Measurements from ENCODE around the gene BLCAP. TPM values are rescaled to one million over a fixed set of nuclear protein-coding genes. Genes with fewer than 3 reads are reported as not detected.
A peak's percentile ranks its signal among the peaks of the same experiment; 100 is the strongest.

The BLCAP gene
- total RNA-seq, 1 experiment from 2014 or later = 54.3 TPM

DNA sequence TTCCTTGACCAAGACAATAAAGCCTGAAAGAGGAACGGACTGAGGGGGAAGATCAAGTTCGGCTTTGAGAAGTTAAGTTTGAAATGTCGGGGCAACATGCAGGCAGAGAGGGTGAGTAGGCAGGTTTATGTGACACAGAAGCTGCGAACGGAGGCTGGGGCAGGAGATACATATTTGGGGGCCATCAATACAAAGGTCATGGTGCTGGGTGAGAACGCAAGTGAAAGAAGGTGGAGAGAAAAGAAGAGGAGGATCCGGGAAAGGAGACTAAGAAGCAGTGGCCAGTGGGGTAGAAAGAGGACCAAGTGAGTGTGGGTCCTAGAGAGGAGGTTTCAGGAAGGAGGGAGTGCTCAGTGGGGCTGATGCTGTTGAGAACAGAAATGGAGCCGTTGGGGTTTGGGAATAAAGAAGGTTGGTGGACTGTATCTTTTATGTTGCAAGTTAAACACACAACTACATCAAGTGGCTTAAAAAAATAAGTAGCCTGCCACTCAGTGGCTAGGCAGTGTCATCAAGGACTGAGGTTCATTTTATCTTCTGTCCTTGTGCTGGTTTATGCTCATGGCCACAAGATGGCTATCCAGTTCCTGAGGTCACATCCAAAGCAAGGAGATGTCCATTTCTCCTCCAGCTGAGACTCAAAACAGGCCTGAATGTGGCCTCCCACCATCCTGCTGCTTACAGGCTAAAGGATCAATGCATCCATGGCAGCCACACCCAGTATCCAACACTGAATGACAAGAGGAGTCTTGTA is 1.7 kb upstream of the BLCAP start:
- peaks cover 37 to 44% of the 10 kb centered on the region in 2 experiments for H3K4me1 Mint-ChIP-seq
- H3K79me2 ChIP-seq (ENCODE audit: insufficient read depth, low read length) = peaks cover 16% of the 10 kb centered on the region; the same call in 1 of the 2 replicates
- H3K23me2 ChIP-seq (ENCODE audit: insufficient read length, low read depth, low read length, poor library complexity, severe bottlenecking) = peaks cover 8% of the 10 kb centered on the region
- H4K8ac ChIP-seq (replicated peaks; ENCODE audit: insufficient read length, low read depth, low read length) = no peak overlapping the region
- no peak overlapping the region for H2BK12ac ChIP-seq (ENCODE audit: insufficient read length, low read depth, low read length)
- H2BK5ac ChIP-seq (ENCODE audit: insufficient read length, low read length) = no peak overlapping the region
- H2AK5ac ChIP-seq (ENCODE audit: insufficient read length, low read length) = no peak overlapping the region
- H3K9ac ChIP-seq (ENCODE audit: extremely low read depth, insufficient read length, low read length) = no peak overlapping the region
- H3K4ac ChIP-seq (ENCODE audit: low read depth, low read length) = no peak overlapping the region
- peak overlapping the region; percentile 3 to 45 (median 30); a peak in 3 of 7 replicates for H3K27ac Mint-ChIP-seq
- H3K79me1 ChIP-seq (ENCODE audit: insufficient read depth, low read depth, low read length, poor library complexity, severe bottlenecking) = peaks cover 8% of the 10 kb centered on the region
- H3K9me3 Mint-ChIP-seq = no peaks in the 10 kb centered on the region
- peak; percentile 20 for DNase-seq
- peaks cover 5 to 12% (median 8%) of the 10 kb centered on the region in 3 experiments; a peak in 5 of 7 replicates for H3K36me3 Mint-ChIP-seq (ENCODE audit: insufficient read depth in 1 of 3, low read depth in 3 of 3)
- H3K4me2 ChIP-seq (ENCODE audit: insufficient read depth, insufficient read length, low read length) = peak overlapping the region; percentile 85
- peaks cover 12% of the 10 kb centered on the region for H3K4me1 ChIP-seq (ENCODE audit: insufficient read depth, low read length)
- WGBS (ENCODE audit: extremely low coverage, insufficient read length, low lambda C conversion rate) = no CpG with 5 or more reads among the region's 8 CpGs
- TF ChIP-seq, protein P1, sequence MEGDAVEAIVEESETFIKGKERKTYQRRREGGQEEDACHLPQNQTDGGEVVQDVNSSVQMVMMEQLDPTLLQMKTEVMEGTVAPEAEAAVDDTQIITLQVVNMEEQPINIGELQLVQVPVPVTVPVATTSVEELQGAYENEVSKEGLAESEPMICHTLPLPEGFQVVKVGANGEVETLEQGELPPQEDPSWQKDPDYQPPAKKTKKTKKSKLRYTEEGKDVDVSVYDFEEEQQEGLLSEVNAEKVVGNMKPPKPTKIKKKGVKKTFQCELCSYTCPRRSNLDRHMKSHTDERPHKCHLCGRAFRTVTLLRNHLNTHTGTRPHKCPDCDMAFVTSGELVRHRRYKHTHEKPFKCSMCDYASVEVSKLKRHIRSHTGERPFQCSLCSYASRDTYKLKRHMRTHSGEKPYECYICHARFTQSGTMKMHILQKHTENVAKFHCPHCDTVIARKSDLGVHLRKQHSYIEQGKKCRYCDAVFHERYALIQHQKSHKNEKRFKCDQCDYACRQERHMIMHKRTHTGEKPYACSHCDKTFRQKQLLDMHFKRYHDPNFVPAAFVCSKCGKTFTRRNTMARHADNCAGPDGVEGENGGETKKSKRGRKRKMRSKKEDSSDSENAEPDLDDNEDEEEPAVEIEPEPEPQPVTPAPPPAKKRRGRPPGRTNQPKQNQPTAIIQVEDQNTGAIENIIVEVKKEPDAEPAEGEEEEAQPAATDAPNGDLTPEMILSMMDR (conservative IDR thresholded peaks at IDR 0.05) = no peak
- no peak overlapping the region for H2AFZ ChIP-seq (ENCODE audit: low read length)
- H3K14ac ChIP-seq (ENCODE audit: insufficient read depth, low read length) = no peak overlapping the region
- peak overlapping the region; percentile 51 to 90; a peak in 4 of 5 replicates for H3K4me3 Mint-ChIP-seq
- H3K9me3 ChIP-seq (ENCODE audit: control insufficient read depth, low read depth, low read length) = no peaks in the 10 kb centered on the region
- H3K27me3 Mint-ChIP-seq (ENCODE audit: low read depth) = no peaks in the 10 kb centered on the region; the same call in 1 of the 2 replicates
- H2BK20ac ChIP-seq (ENCODE audit: low read depth, low read length, poor library complexity, severe bottlenecking) = no peak overlapping the region
- no peaks in the 10 kb centered on the region for H4K20me1 ChIP-seq (ENCODE audit: control insufficient read depth, insufficient read depth, insufficient read length)
- H2BK15ac ChIP-seq (ENCODE audit: low read depth, low read length) = no peak overlapping the region
- no peak overlapping the region for H4K5ac ChIP-seq (ENCODE audit: insufficient read length, low read depth, low read length)
- no peak overlapping the region for H2BK120ac ChIP-seq (ENCODE audit: low read depth, low read length, poor library complexity, severe bottlenecking)
- H4K91ac ChIP-seq (ENCODE audit: insufficient read length, low read depth, low read length) = no peak overlapping the region
- no peaks in the 10 kb centered on the region for H3K27me3 ChIP-seq (ENCODE audit: insufficient read depth, low read length)
- no peak overlapping the region for H3T11ph ChIP-seq (ENCODE audit: low read length)
- H3K56ac ChIP-seq (ENCODE audit: insufficient read length, low read depth, low read length) = no peak overlapping the region
- H3K23ac ChIP-seq (ENCODE audit: insufficient read length, low read depth, low read length) = no peak overlapping the region
- H3K18ac ChIP-seq (ENCODE audit: insufficient read length, low read depth, low read length) = no peak overlapping the region
- no peak overlapping the region for H3K27ac ChIP-seq (ENCODE audit: insufficient read length, low read depth, low read length)
